Urinary bladder (tissue), 2 donors: ENCODE data around the gene RBM11. TPM values are rescaled to one million over a fixed set of nuclear protein-coding genes. Genes with fewer than 3 reads are reported as not detected.

ENCODE experiments used
- polyA plus RNA-seq: library from polyadenylated mRNA; stranded (reverse); fragments of 200-250 nt; gene quantifications from one replicate; pipeline ENCODE4 v1.2.3, GENCODE V29; 2013
- total RNA-seq: library from RNA; depleted of rRNA; stranded (reverse); fragments of >200 nt; gene quantifications from one replicate; pipeline ENCODE4 v1.2.3, GENCODE V29; 2014
- donor health status: healthy.

Gene RBM11
- total and polyA plus RNA-seq, 2 donors: 0.56 to 0.85 TPM

Other genes with a start within 250 kb of the RBM11 start
- gene LIPI, start 5.2 kb upstream of the RBM11 start, total RNA-seq: not detected
- gene LIPI, start 5.2 kb upstream of the RBM11 start, polyA plus RNA-seq: not detected
- gene HSPA13, start 167.0 kb downstream of the RBM11 start, total RNA-seq: 71.8 TPM
- 12.1 TPM for gene HSPA13, start 167.0 kb downstream of the RBM11 start, polyA plus RNA-seq